ENCODE measurements around the gene GOT2.
"Not testable (repeated sequence)": the region's sequence is repeated elsewhere in the genome, so short reads cannot be mapped to it uniquely, and the experiment has no call there.

Gene GOT2

DNA sequence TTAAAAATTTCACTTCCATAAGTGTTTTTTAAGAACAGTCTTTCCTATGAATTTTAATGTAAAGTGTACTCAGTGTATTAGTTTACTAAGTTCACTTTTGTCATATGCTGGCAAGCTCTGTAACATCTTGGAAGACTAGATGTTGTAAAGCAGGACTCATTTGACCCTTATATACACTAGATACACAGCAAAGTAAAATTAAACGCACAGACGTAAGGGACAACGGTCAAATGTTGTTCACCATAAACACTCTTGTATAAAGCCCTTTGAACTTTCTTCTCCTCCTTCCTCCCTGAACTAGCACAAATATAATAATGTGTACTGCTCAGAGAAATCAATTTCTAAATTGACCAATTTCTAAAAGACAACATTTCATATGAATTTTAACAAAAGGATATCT is 7.0 kb upstream of the GOT2 start:
- H3K4me3 ChIP-seq (ENCODE audit: insufficient read depth, low read depth, low read length, poor library complexity, severe bottlenecking): no peak overlapping the region

DNA sequence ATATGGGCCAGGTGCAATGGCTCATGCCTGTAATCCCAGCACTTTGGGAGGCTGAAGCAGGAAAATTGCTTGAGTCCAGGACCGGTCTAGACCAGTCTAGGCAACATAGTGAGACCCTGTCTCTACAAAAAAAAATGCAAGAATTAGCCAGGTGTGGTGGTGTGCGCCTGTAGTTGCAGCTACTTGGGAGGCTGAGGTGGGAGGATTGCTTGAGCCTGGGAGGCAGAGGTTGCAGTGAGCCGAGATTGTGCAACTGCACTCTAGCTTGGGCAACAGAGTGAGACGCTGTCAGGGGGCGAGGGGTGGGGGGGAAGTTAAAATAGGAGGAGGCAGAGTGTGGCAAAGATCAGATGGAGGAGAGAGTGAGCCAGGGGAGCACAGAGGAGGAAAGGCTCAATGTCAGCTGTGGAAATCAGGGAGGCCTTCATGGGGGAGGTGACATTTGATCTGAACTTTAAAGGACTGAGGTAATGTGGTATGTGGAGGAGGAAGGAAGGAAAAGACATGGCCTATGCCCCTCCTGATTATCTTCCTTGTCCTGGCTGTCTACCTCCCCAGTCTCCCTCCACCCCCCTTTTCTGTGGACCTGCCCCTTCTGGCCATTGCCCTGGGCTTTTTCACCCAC is 4.7 kb upstream of the GOT2 start:
- no peak overlapping the region for H3K27ac ChIP-seq (ENCODE audit: insufficient read depth, low read length, poor library complexity, severe bottlenecking)
- H3K9me3 ChIP-seq (ENCODE audit: control insufficient read depth, low read length): no peaks in the 10 kb centered on the region
- no peaks in the 10 kb centered on the region for H3K4me1 ChIP-seq (ENCODE audit: control insufficient read depth, insufficient read depth, low read length, poor library complexity, severe bottlenecking)
- no peaks in the 10 kb centered on the region for H3K27me3 ChIP-seq (replicated peaks; ENCODE audit: control insufficient read depth, insufficient read depth, low read length, poor library complexity, severe bottlenecking)
- H3K36me3 ChIP-seq (ENCODE audit: control insufficient read depth, insufficient read depth, low read length): no peaks in the 10 kb centered on the region
- no peak overlapping the region for H3K4me3 ChIP-seq (ENCODE audit: insufficient read depth, low read depth, low read length, poor library complexity, severe bottlenecking)
- DNase-seq: no peak

More for the DNA sequence above, 7.0 kb upstream of the GOT2 start:
- DNase-seq: no peak
- Histone ChIP-seq H3K27me3 (replicated peaks; ENCODE audit: control insufficient read depth, insufficient read depth, low read length, poor library complexity, severe bottlenecking) (no peaks in the 10 kb centered on the region), H3K9me3 (ENCODE audit: control insufficient read depth, low read length) (no peaks in the 10 kb centered on the region), H3K27ac (ENCODE audit: insufficient read depth, low read length, poor library complexity, severe bottlenecking) (no peak overlapping the region), H3K36me3 (ENCODE audit: control insufficient read depth, insufficient read depth, low read length) (no peaks in the 10 kb centered on the region), H3K4me1 (ENCODE audit: control insufficient read depth, insufficient read depth, low read length, poor library complexity, severe bottlenecking) (no peaks in the 10 kb centered on the region)

DNA sequence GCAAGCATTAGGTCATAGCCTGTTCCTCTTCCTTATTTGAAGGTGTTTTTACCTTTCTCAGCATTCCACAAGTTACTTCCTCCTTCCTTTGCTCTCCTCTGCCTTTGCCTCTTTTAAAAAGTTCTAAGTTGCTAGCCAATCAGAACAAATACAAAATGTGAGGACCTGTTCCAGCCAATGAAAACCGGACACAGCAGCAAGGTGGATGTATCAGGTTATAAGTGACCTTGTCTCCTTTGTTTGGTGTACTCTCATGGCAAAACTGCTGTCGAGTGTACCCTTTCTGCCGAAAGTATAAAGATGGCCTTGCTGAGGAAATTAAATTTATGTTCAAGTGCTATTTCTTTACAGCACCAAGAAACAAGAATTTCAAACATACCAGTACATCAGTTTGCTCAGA is 2.2 kb upstream of the GOT2 start:
- not testable (repeated sequence) for H3K9me3 ChIP-seq (ENCODE audit: control insufficient read depth, low read length); H3K27ac ChIP-seq (ENCODE audit: insufficient read depth, low read length, poor library complexity, severe bottlenecking); H3K4me3 ChIP-seq (ENCODE audit: insufficient read depth, low read depth, low read length, poor library complexity, severe bottlenecking); H3K36me3 ChIP-seq (ENCODE audit: control insufficient read depth, insufficient read depth, low read length); DNase-seq; H3K4me1 ChIP-seq (ENCODE audit: control insufficient read depth, insufficient read depth, low read length, poor library complexity, severe bottlenecking); H3K27me3 ChIP-seq (replicated peaks; ENCODE audit: control insufficient read depth, insufficient read depth, low read length, poor library complexity, severe bottlenecking)

DNA sequence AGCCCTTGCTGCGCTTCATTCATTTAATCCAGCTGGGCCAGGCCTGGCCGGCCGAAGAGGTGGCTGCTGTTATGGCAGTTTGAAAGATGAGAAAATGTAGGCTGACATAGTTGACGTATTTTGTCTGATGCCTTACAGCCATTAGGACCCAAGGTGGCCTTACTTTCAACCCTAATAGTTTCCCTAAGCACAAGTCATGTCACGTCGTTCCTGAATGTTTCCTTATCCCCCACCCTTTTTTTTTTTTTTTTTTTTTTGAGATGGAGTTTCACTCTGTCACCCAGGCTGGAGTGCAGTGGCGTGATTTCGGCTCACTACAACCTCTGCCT is 307 bp upstream of the GOT2 start:
- H3K4me3 ChIP-seq (ENCODE audit: insufficient read depth, low read depth, low read length, poor library complexity, severe bottlenecking): peak overlapping the region; percentile 97
- H3K9me3 ChIP-seq (ENCODE audit: control insufficient read depth, low read length): no peaks in the 10 kb centered on the region
- no peak for DNase-seq
- H3K27me3 ChIP-seq (replicated peaks; ENCODE audit: control insufficient read depth, insufficient read depth, low read length, poor library complexity, severe bottlenecking): no peaks in the 10 kb centered on the region
- H3K4me1 ChIP-seq (ENCODE audit: control insufficient read depth, insufficient read depth, low read length, poor library complexity, severe bottlenecking): peaks cover 7% of the 10 kb centered on the region
- no peaks in the 10 kb centered on the region for H3K36me3 ChIP-seq (ENCODE audit: control insufficient read depth, insufficient read depth, low read length)
- H3K27ac ChIP-seq (ENCODE audit: insufficient read depth, low read length, poor library complexity, severe bottlenecking): peak overlapping the region; percentile 72

DNA sequence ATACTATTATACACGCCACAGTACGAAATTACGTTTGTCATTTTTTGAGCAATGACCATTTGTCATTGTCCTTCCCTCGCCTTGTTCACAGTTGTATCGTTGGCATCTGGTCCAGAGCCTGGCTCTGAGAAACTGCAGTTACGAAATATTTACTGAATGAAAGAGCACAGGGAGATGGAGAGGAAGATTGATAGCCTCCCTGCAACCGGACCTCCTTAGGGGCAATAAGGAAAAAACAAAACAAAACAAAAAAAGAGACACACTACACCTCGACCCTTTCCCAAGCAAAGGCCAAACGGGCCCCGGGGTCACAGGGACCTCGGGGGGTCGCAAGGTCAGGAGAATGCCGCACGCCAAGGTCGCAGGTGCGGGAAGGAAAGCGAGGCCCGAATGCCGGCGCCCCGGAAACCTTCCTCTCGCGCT is 857 bp downstream of the GOT2 start:
- no peak for DNase-seq
- Histone ChIP-seq H3K27ac (ENCODE audit: insufficient read depth, low read length, poor library complexity, severe bottlenecking) (no peak overlapping the region), H3K36me3 (ENCODE audit: control insufficient read depth, insufficient read depth, low read length) (no peaks in the 10 kb centered on the region), H3K9me3 (ENCODE audit: control insufficient read depth, low read length) (no peaks in the 10 kb centered on the region), H3K4me1 (ENCODE audit: control insufficient read depth, insufficient read depth, low read length, poor library complexity, severe bottlenecking) (peaks cover 7% of the 10 kb centered on the region), H3K4me3 (ENCODE audit: insufficient read depth, low read depth, low read length, poor library complexity, severe bottlenecking) (peak overlapping the region; percentile 97), H3K27me3 (replicated peaks; ENCODE audit: control insufficient read depth, insufficient read depth, low read length, poor library complexity, severe bottlenecking) (no peaks in the 10 kb centered on the region)

DNA sequence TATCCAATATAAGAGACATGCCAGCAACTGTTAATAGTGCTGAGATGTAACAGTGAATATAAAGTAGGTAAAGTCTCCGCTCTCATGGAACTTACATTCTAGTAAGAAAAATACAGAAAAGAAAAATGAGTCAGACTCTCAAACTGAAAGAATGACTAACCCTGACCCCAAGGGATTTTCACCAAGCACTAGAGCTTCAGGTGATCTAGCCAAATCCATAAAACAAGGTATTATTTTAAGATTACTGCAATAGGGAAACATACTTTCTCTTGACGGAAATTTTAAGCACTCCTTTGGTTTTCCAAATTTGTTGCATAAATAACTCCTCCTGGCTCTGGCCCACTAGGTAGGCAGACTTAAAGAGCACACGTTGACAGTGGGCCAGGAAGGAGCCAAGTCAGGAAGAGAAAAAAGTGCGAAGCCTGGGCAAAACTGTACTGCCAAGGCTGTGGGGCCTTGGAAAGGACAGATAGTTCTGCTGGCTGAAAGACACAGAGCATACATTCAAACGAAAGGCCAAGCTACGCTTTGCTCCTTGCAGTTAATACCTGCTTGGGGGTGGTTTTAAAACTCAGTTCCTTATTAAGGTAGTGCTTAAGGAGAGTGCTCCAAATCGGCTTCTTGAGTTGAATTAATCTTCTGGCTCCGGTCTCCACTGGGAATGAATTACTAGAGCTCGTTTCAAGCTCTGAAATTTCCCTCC is 1.4 kb downstream of the GOT2 start:
- Histone ChIP-seq H3K27me3 (replicated peaks; ENCODE audit: control insufficient read depth, insufficient read depth, low read length, poor library complexity, severe bottlenecking) (no peaks in the 10 kb centered on the region), H3K27ac (ENCODE audit: insufficient read depth, low read length, poor library complexity, severe bottlenecking) (no peak overlapping the region), H3K9me3 (ENCODE audit: control insufficient read depth, low read length) (no peaks in the 10 kb centered on the region), H3K4me1 (ENCODE audit: control insufficient read depth, insufficient read depth, low read length, poor library complexity, severe bottlenecking) (peaks cover 7% of the 10 kb centered on the region), H3K4me3 (ENCODE audit: insufficient read depth, low read depth, low read length, poor library complexity, severe bottlenecking) (peak overlapping the region; percentile 97), H3K36me3 (ENCODE audit: control insufficient read depth, insufficient read depth, low read length) (no peaks in the 10 kb centered on the region)
- DNase-seq: no peak

DNA sequence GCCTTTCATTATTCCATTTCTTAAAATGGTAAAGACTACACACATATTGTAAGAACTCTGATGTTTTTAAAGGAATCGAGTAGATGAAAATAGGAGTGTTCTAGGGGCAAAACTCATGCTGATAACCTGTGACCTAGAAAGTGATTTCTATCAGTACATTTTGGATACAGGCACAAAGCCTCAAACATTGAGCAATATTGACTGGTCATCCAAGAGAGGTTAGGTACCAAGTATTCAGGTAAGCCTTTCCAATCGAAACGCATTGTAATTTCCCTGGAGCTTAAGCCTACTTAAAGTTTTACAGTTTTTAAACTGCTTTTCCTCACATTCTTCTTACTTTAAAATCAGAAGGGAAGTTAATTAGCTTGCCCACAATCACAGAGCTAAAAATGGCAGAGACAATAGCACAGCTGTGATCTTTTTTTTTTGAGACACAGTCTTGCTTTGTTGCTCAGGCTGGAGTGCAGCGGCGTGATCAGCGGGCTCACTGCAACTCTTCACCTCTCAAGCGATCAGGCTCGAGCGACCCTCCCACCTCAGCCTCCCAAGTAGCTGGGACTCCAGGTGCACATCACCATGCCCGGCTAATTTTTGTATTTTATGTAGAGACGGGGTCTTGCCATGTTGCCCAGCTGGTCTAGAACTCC is 3.3 kb downstream of the GOT2 start:
- no peaks in the 10 kb centered on the region for H3K27me3 ChIP-seq (replicated peaks; ENCODE audit: control insufficient read depth, insufficient read depth, low read length, poor library complexity, severe bottlenecking)
- no peaks in the 10 kb centered on the region for H3K9me3 ChIP-seq (ENCODE audit: control insufficient read depth, low read length)
- peaks cover 7% of the 10 kb centered on the region for H3K4me1 ChIP-seq (ENCODE audit: control insufficient read depth, insufficient read depth, low read length, poor library complexity, severe bottlenecking)
- H3K27ac ChIP-seq (ENCODE audit: insufficient read depth, low read length, poor library complexity, severe bottlenecking): no peak overlapping the region
- H3K36me3 ChIP-seq (ENCODE audit: control insufficient read depth, insufficient read depth, low read length): no peaks in the 10 kb centered on the region
- DNase-seq: no peak
- H3K4me3 ChIP-seq (ENCODE audit: insufficient read depth, low read depth, low read length, poor library complexity, severe bottlenecking): no peak overlapping the region

DNA sequence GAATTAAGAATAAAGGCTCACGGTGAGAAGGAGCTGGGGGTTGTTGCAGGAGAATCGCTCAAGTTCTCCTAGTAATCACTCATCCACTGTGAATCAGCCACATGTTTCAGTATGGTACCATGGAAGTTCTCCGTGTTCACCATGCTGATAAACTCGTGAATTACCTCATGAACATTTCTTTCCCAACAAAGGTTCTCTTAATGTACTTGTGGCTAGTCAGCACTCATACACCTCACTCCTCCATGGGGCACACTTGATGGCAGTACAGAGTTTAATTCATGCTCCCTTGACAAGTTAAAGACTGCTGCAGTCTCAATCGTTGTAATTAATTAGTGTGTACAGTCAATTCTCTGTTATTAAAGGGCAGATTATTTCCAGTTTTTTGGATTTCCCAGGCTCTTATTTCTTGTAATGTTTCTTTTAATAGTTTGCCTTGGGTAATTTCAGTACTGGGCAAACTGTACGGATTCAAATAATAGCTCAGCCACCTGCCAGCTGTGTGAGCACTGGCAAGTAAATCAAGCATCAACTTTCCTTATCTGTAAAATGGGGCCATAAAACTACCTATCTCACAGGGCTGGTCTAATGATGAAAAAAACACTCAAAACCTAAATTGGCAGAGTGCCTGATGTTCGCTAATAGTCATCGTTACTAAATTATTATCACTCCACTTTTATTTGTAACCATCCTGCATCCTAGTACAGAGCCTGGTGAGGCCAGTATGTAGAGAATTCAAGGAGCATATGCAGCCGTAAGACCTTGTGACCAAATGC is 6.1 kb downstream of the GOT2 start:
- H3K4me3 ChIP-seq (ENCODE audit: insufficient read depth, low read depth, low read length, poor library complexity, severe bottlenecking): no peak overlapping the region
- H3K36me3 ChIP-seq (ENCODE audit: control insufficient read depth, insufficient read depth, low read length): peaks cover under 1% of the 10 kb centered on the region
- no peak for DNase-seq
- no peaks in the 10 kb centered on the region for H3K27me3 ChIP-seq (replicated peaks; ENCODE audit: control insufficient read depth, insufficient read depth, low read length, poor library complexity, severe bottlenecking)
- peaks cover 7% of the 10 kb centered on the region for H3K4me1 ChIP-seq (ENCODE audit: control insufficient read depth, insufficient read depth, low read length, poor library complexity, severe bottlenecking)
- H3K9me3 ChIP-seq (ENCODE audit: control insufficient read depth, low read length): no peaks in the 10 kb centered on the region
- H3K27ac ChIP-seq (ENCODE audit: insufficient read depth, low read length, poor library complexity, severe bottlenecking): no peak overlapping the region

DNA sequence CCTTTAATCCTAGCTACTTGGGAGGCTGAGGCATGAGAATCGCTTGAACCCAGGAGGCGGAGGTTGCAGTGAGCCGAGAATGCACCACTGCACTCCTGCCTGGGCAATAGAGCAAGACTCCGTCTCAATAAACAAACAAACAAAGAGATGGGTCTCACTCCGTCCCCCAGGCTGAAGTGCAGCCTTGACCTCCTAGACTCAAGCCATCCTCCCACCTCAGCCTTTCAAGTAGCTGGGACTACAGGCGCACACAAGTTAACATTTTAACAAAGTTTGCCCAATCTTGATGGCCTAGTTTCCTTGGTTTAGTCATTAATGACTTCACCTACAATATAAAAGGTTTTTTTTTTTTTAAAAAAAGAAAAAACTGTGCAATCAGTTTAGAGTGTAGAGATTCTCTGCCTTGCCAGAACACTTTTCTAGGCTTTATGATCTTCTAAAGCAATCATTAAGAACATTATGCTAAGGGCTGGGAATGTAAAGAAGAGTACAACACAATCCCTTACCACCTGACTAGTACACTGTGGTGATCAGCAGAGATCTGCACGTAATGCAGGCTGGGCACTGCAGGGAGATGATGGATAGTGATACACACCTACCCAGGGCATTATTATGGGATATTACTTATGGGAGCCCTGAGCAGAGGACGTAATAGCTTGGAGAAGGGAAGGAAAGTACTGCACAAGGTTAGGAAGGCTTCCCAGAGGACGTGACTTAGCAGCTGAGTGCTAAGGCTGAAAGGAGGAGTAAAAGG is 6.9 kb downstream of the GOT2 start:
- Histone ChIP-seq H3K36me3 (ENCODE audit: control insufficient read depth, insufficient read depth, low read length) (peaks cover 6% of the 10 kb centered on the region), H3K4me1 (ENCODE audit: control insufficient read depth, insufficient read depth, low read length, poor library complexity, severe bottlenecking) (peaks cover under 1% of the 10 kb centered on the region), H3K27ac (ENCODE audit: insufficient read depth, low read length, poor library complexity, severe bottlenecking) (no peak overlapping the region), H3K9me3 (ENCODE audit: control insufficient read depth, low read length) (no peaks in the 10 kb centered on the region), H3K27me3 (replicated peaks; ENCODE audit: control insufficient read depth, insufficient read depth, low read length, poor library complexity, severe bottlenecking) (no peaks in the 10 kb centered on the region), H3K4me3 (ENCODE audit: insufficient read depth, low read depth, low read length, poor library complexity, severe bottlenecking) (no peak overlapping the region)
- no peak for DNase-seq
